Measurements from ENCODE around the gene RCC1.

GRCh38 chr1:28552758-28553663 is 47.2 kb downstream of the RCC1 start, which contains the start of gene TRNAU1AP:
- no peak for TF ChIP-seq CTCF (IDR thresholded peaks at IDR 0.05; ENCODE audit: low read length)
- no peak for TF ChIP-seq EZH2 (optimal IDR thresholded peaks at IDR 0.05; ENCODE audit: low read depth, low read length)
- TF ChIP-seq EZH2phosphoT487 (IDR thresholded peaks at IDR 0.05; ENCODE audit: low read length) = no peak

Data from MM.1S (cell line).